ENCODE data around the gene ARPC1B. TPM values are rescaled to one million over a fixed set of nuclear protein-coding genes. Genes with fewer than 3 reads are reported as not detected.
A peak's percentile ranks its signal among the peaks of the same experiment; 100 is the strongest.

The ARPC1B gene
- total and polyA plus RNA-seq, 2 of the 4 experiments (the other 2 are of a cell fraction), result 351 to 488 TPM

DNA sequence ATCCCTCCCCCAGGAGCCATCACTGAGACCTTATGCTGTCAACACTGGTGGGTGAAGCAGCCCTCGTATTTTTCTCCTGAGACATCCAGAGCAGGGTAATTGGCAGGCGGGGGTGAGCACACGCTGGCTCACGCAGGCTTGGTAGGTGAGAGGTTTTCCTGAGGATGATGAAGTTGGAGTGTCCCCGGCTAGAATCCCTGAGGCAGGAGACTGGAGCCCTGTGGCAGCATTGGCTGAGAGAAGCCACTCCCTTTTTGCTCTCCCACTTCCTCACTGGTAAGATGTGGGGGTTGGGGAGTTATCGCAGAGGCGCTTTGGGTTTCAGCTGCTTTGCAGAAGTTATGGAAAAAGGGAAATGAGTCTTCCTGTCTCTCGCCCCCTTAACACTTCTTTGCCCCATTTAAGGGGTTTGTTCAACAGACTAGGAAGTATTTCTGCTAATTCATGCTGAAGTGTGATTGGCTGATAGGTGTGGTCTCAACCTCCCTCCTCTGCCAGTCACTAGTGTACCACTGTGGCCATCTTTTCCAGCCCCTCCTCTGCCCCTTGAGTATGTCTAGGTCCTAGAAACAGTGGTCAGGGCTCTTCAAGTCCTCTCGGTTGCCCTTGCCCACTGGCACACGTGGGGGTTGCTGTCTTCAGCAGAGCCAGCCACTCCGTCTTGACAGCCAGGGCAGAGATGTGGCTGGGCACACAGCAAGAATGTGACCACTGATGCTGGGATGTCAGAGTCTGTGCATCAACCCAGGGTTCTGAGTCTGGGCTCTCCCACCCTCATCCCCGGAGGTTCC, 5.7 kb downstream of the ARPC1B start:
- Histone ChIP-seq H3K79me1 (ENCODE audit: low read depth in 1 of 2, low read length in 2 of 2) (peaks cover 26 to 75% of the 10 kb centered on the region in 2 experiments), H4K8ac (ENCODE audit: low read depth in 2 of 2, low read length in 2 of 2) (peak overlapping the region in 1 of 2 experiments; percentile 76; a peak in 2 of 4 replicates), H2AK5ac (ENCODE audit: low read depth, low read length) (peak overlapping the region; percentile 73), H3K9me1 (ENCODE audit: insufficient read depth, low read length) (peaks cover 13% of the 10 kb centered on the region), H3K23ac (ENCODE audit: low read depth, low read length) (peak overlapping the region; percentile 70; the same call in 1 of the 2 replicates), H3K56ac (ENCODE audit: extremely low read depth, insufficient read depth, low read length) (no peak overlapping the region), H3K27me3 (ENCODE audit: control insufficient read depth, insufficient read depth, low read length) (no peaks in the 10 kb centered on the region), H4K5ac (ENCODE audit: low read depth, low read length) (peak overlapping the region; percentile 55), H2BK20ac (ENCODE audit: low read depth, low read length) (no peak overlapping the region), H3K27ac (ENCODE audit: insufficient read depth, low read length) (peak overlapping the region; percentile 26), H2BK15ac (ENCODE audit: low read depth, low read length) (no peak overlapping the region), H2BK5ac (ENCODE audit: low read depth, low read length, poor library complexity, severe bottlenecking) (peak overlapping the region; percentile 68), H3K4me2 (ENCODE audit: low read depth, low read length) (peak overlapping the region; percentile 42), H3K9me3 (ENCODE audit: control insufficient read depth, insufficient read depth, low read length) (no peaks in the 10 kb centered on the region), H2AFZ (replicated peaks; ENCODE audit: low read length, poor library complexity) (peak overlapping the region; percentile 58), H3K18ac (ENCODE audit: low read depth, low read length) (no peak overlapping the region), H2BK120ac (ENCODE audit: low read depth, low read length) (peak overlapping the region; percentile 30; the same call in 1 of the 2 replicates), H3K4me1 (ENCODE audit: control insufficient read depth, insufficient read depth, low read length) (peaks cover 14% of the 10 kb centered on the region), H3K4ac (ENCODE audit: low read depth, low read length) (peak overlapping the region; percentile 59), H3K14ac (replicated peaks; ENCODE audit: low read depth, low read length) (peak overlapping the region; percentile 62; the same call in 1 of the 2 replicates), H3K36me3 (ENCODE audit: control insufficient read depth, insufficient read depth, low read length) (peaks cover 6% of the 10 kb centered on the region), H2AK9ac (replicated peaks; ENCODE audit: low read depth, low read length, poor library complexity) (peak overlapping the region; percentile 67), H3K9ac (ENCODE audit: low read depth, low read length) (no peak overlapping the region), H4K91ac (ENCODE audit: insufficient read depth, low read depth, low read length) (no peak overlapping the region), H4K20me1 (ENCODE audit: insufficient read depth, low read length) (peaks cover 62% of the 10 kb centered on the region), H3K4me3 (ENCODE audit: insufficient read depth, low read depth, low read length) (no peak overlapping the region)
- intact Hi-C loops (cut with micrococcal nuclease) (no loop called here), dilution Hi-C loops (cut with HindIII; ENCODE audit: low sequenced_read_pairs, unreplicated experiment) (no loop called here), in situ Hi-C loops (cut with MboI; ENCODE audit: low sequenced_read_pairs) (no loop called here)
- DNase-seq (peak; percentile 44), ATAC-seq (ENCODE audit: low read depth) (peak; percentile 44)
- WGBS, 2 experiments (ENCODE audit: extremely low coverage in 2 of 2, insufficient read length in 1 of 2), result 40% methylated on average over 4 of the region's 12 CpGs; no CpG with 5 or more reads in 1 of the 2 experiments
- no TSS peak for BruUV-seq (replicated peaks)
- ChIA-PET POLR2A (ENCODE audit: unreplicated experiment) (interaction anchor here (1.2 kb wide), 1 partner anchor 53 kb away, joined by 4 read pairs; no protein-coding TSS in a partner anchor), CTCF (no interaction called here)
- TF ChIP-seq MAFK (IDR thresholded peaks at IDR 0.05; ENCODE audit: low read depth, low read length) (no peak), RCOR1 (IDR thresholded peaks at IDR 0.05; ENCODE audit: insufficient replicate concordance, low read length) (no peak), RFX5 (IDR thresholded peaks at IDR 0.05; ENCODE audit: low read depth, low read length) (no peak), POLR2A (IDR thresholded peaks at IDR 0.05; ENCODE audit: low read depth, low read length) (no peak), FOS (IDR thresholded peaks at IDR 0.05; ENCODE audit: low read depth, low read length) (no peak), MAZ (IDR thresholded peaks at IDR 0.05; ENCODE audit: borderline replicate concordance, low read depth, low read length) (no peak), USF2 (IDR thresholded peaks at IDR 0.05; ENCODE audit: low read depth, low read length) (no peak), SMC3 (IDR thresholded peaks at IDR 0.05; ENCODE audit: low read depth, low read length) (no peak), MXI1 (IDR thresholded peaks at IDR 0.05; ENCODE audit: borderline replicate concordance, low read depth, low read length) (no peak), NFE2L2 (IDR thresholded peaks at IDR 0.05; ENCODE audit: low read depth, low read length) (no peak), CEBPB (IDR thresholded peaks at IDR 0.05; ENCODE audit: low read depth, low read length) (no peak), BHLHE40 (IDR thresholded peaks at IDR 0.05; ENCODE audit: low read depth, low read length) (no peak), CHD1 (IDR thresholded peaks at IDR 0.05; ENCODE audit: low read depth, low read length) (no peak)
- TF ChIP-seq, protein P1, sequence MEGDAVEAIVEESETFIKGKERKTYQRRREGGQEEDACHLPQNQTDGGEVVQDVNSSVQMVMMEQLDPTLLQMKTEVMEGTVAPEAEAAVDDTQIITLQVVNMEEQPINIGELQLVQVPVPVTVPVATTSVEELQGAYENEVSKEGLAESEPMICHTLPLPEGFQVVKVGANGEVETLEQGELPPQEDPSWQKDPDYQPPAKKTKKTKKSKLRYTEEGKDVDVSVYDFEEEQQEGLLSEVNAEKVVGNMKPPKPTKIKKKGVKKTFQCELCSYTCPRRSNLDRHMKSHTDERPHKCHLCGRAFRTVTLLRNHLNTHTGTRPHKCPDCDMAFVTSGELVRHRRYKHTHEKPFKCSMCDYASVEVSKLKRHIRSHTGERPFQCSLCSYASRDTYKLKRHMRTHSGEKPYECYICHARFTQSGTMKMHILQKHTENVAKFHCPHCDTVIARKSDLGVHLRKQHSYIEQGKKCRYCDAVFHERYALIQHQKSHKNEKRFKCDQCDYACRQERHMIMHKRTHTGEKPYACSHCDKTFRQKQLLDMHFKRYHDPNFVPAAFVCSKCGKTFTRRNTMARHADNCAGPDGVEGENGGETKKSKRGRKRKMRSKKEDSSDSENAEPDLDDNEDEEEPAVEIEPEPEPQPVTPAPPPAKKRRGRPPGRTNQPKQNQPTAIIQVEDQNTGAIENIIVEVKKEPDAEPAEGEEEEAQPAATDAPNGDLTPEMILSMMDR (conservative IDR thresholded peaks at IDR 0.05; ENCODE audit: low read depth, low read length), result no peak
